Measurements from ENCODE around the gene PLXDC2. TPM values are rescaled to one million over a fixed set of nuclear protein-coding genes. Genes with fewer than 3 reads are reported as not detected.

PLXDC2 gene
- polyA plus RNA-seq, 1 of the 3 experiments (the other 2 are of a cell fraction): 2.5 TPM

GRCh38 chr10:20240643-20241042, 424.4 kb downstream of the PLXDC2 start:
- Histone ChIP-seq H3K27ac (ENCODE audit: low read depth in 2 of 2, low read length in 1 of 2) (no peak overlapping the region), H3K9me2 (no peaks in the 10 kb centered on the region), H3K27me3 (ENCODE audit: insufficient read depth) (no peaks in the 10 kb centered on the region), H3K79me2 (ENCODE audit: insufficient read depth) (no peaks in the 10 kb centered on the region), H4K20me1 (ENCODE audit: insufficient read depth) (no peaks in the 10 kb centered on the region), H2AFZ (ENCODE audit: low read depth) (no peak overlapping the region), H3K9ac (no peak overlapping the region), H3F3A (replicated peaks; ENCODE audit: insufficient read depth) (no peaks in the 10 kb centered on the region), H3K36me3 (replicated peaks in 1 of 2; ENCODE audit: control insufficient read depth in 1 of 2, insufficient read depth in 2 of 2, low read length in 1 of 2) (no peaks in the 10 kb centered on the region), H3K9me3 (no peaks in the 10 kb centered on the region), H3K4me1 (ENCODE audit: control insufficient read depth in 1 of 2, insufficient read depth in 2 of 2, low read depth in 1 of 2, low read length in 1 of 2) (no peaks in the 10 kb centered on the region), H3K4me3 (ENCODE audit: low read depth in 2 of 2, low read length in 1 of 2) (no peak overlapping the region), H3K4me2 (no peak overlapping the region)
- ChIA-PET POLR2A (interaction anchor here (0.6 kb wide), 1 partner anchor 386 kb away, joined by 3 read pairs; no protein-coding TSS in a partner anchor), CTCF (no interaction called here)
- DNase-seq: no peak
- 43% methylated on average over 1 of the region's 1 CpG for WGBS (ENCODE audit: low lambda C conversion rate)
- TF ChIP-seq TCF12 (IDR thresholded peaks at IDR 0.05) (no peak), MEF2A (IDR thresholded peaks at IDR 0.05; ENCODE audit: borderline replicate concordance, low read depth) (no peak), ELF1 (IDR thresholded peaks at IDR 0.05) (no peak)

- Histone ChIP-seq H4K20me1 (ENCODE audit: insufficient read depth) (no peaks in the 10 kb centered on the region), H3F3A (replicated peaks; ENCODE audit: insufficient read depth) (no peaks in the 10 kb centered on the region), H3K4me3 (ENCODE audit: low read depth in 2 of 2, low read length in 1 of 2) (no peak overlapping the region), H3K27me3 (ENCODE audit: insufficient read depth) (no peaks in the 10 kb centered on the region), H3K4me1 (ENCODE audit: control insufficient read depth in 1 of 2, insufficient read depth in 2 of 2, low read depth in 1 of 2, low read length in 1 of 2) (no peaks in the 10 kb centered on the region; a peak in 2 of 4 replicates), H3K9me2 (no peaks in the 10 kb centered on the region), H3K27ac (ENCODE audit: low read depth in 2 of 2, low read length in 1 of 2) (no peak overlapping the region), H3K4me2 (no peak overlapping the region), H3K9ac (no peak overlapping the region), H3K79me2 (ENCODE audit: insufficient read depth) (no peaks in the 10 kb centered on the region), H2AFZ (ENCODE audit: low read depth) (no peak overlapping the region), H3K36me3 (replicated peaks in 1 of 2; ENCODE audit: control insufficient read depth in 1 of 2, insufficient read depth in 2 of 2, low read length in 1 of 2) (no peaks in the 10 kb centered on the region), H3K9me3 (no peaks in the 10 kb centered on the region)
- WGBS (ENCODE audit: low lambda C conversion rate): 52% methylated on average over 3 of the region's 3 CpGs
- TF ChIP-seq USF2 (IDR thresholded peaks at IDR 0.05; ENCODE audit: borderline replicate concordance, low read depth, low read length) (no peak), TCF12 (IDR thresholded peaks at IDR 0.05) (no peak), GATA2 (CRISPR knock-in tag; IDR thresholded peaks at IDR 0.05) (no peak), PBX3 (IDR thresholded peaks at IDR 0.05) (no peak), POLR2AphosphoS5 (IDR thresholded peaks at IDR 0.05; ENCODE audit: low read depth, low read length) (no peak), JUND (IDR thresholded peaks at IDR 0.05) (no peak), REST (IDR thresholded peaks at IDR 0.05; ENCODE audit: low read depth, low read length) (no peak), FOXM1 (IDR thresholded peaks at IDR 0.05; ENCODE audit: low read depth) (no peak), NRF1 (IDR thresholded peaks at IDR 0.05; ENCODE audit: low read depth, low read length) (no peak), ELF1 (IDR thresholded peaks at IDR 0.05) (no peak), ZBTB33 (IDR thresholded peaks at IDR 0.05; ENCODE audit: borderline replicate concordance, low read depth) (no peak), CHD2 (IDR thresholded peaks at IDR 0.05; ENCODE audit: low read length, partially characterized antibody) (no peak), MXI1 (IDR thresholded peaks at IDR 0.05; ENCODE audit: low read depth, low read length) (no peak), TAF1 (IDR thresholded peaks at IDR 0.05; ENCODE audit: borderline replicate concordance, low read depth, low read length) (no peak), MAX (IDR thresholded peaks at IDR 0.05; ENCODE audit: low read depth) (no peak)
- DNase-seq: no peak
- ChIA-PET POLR2A (no interaction called here), CTCF (interaction anchor here (0.5 kb wide), 1 partner anchor 23 kb away, joined by 3 read pairs; no protein-coding TSS in a partner anchor)
Observed at GRCh38 chr10:20247454-20247853, 431.2 kb downstream of the PLXDC2 start.

All from SK-N-SH (cell line).